A549 (cell line): Measurements from ENCODE around the gene IGSF9. TPM values are rescaled to one million over a fixed set of nuclear protein-coding genes. Genes with fewer than 3 reads are reported as not detected.

ENCODE experiments used
- ATAC-seq, 2 experiments: fragments of 200-7000 bp in 1 of 2; fragments of >200 bp in 1 of 2; cut with Nextera tagmentation in 1 of 2; cut with Tn5 transposase in 1 of 2; 3 replicates each; pipeline versions ENCODE4 v1.8.0 to v1.9.1; 2018 to 2020; ENCODE audit warnings: mild to moderate bottlenecking in 1 of 2, moderate library complexity in 1 of 2
- CTCF ChIA-PET: fragments of 300-600 bp; sonication (Branson Sonifier 250); formaldehyde crosslinking; extraction: SDS; loops from one replicate; lab custom pipeline; 2021; ENCODE audit warnings: antibody characterized with exemption, inconsistent platforms; lab: Yijun Ruan, JAX
- POLR2A ChIA-PET: fragments of 350-600 bp; formaldehyde crosslinking; extraction: SDS; loops from one replicate; lab custom pipeline; 2021; ENCODE audit warnings: antibody characterized with exemption, inconsistent platforms; lab: Yijun Ruan, JAX
- DNase-seq, 2 experiments: peaks; one replicate each; pipeline versions ENCODE4 v3.0.0 to v3.0.0-alpha.2; 2011 to 2016; ENCODE audit warnings: low read depth in 1 of 2, low spot score in 1 of 2
- FAIRE-seq: peaks from 2 replicates; lab custom pipeline; 2011; peaks lifted over from hg19 to GRCh38; lab: Jason Lieb, UNC
- H3K27ac ChIP-seq, 2 experiments: fragments of >200 bp; sonication (Bioruptor Twin); formaldehyde crosslinking; 3 replicates each; pipeline ENCODE4 v1.5.1; 2016 to 2017
- H3K4me1 ChIP-seq: fragments of >200 bp; sonication (Bioruptor Twin); formaldehyde crosslinking; 3 replicates; pipeline ENCODE4 v1.6.1; 2016
- H3K4me2 ChIP-seq: fragments of >200 bp; sonication (Bioruptor Twin); formaldehyde crosslinking; 3 replicates; pipeline ENCODE4 v1.6.1; 2016
- H3K4me3 ChIP-seq: fragments of >200 bp; sonication (Bioruptor Twin); formaldehyde crosslinking; 3 replicates; pipeline ENCODE4 v1.5.1; 2016
- H3K9me3 ChIP-seq: fragments of >200 bp; sonication (Bioruptor Twin); formaldehyde crosslinking; 3 replicates; pipeline ENCODE4 v1.6.1; 2016
- ATOH8 ChIP-seq: fragments of 250-450 bp; sonication (Bioruptor Pico); IDR thresholded peaks from 2 replicates; pipeline ENCODE4 v1.5.0; 2020; ENCODE audit warnings: low read depth, mild to moderate bottlenecking, moderate library complexity
- BCL3 ChIP-seq: fragments of >200 bp; sonication (Bioruptor Twin); formaldehyde crosslinking; IDR thresholded peaks from 3 replicates; pipeline ENCODE4 v1.6.1; 2016
- CBX8 ChIP-seq: fragments of 200-600 bp; sonication (generic); IDR thresholded peaks from 2 replicates; pipeline ENCODE4 v1.6.1; 2016
- CEBPB ChIP-seq, 2 experiments: fragments of >200 bp in 1 of 2; sonication (Bioruptor Twin) in 1 of 2; formaldehyde crosslinking in 1 of 2; IDR thresholded peaks; 2 replicates each; pipeline ENCODE4 v1.6.1; 2012 to 2016
- CHD4 ChIP-seq: fragments of 200-600 bp; sonication (generic); IDR thresholded peaks from 2 replicates; pipeline ENCODE4 v1.6.1; 2016; ENCODE audit warnings: antibody characterized with exemption, mild to moderate bottlenecking, borderline replicate concordance
- E2F6 ChIP-seq: IDR thresholded peaks from 2 replicates; pipeline ENCODE4 v1.6.1; 2012; ENCODE audit warnings: low read depth, borderline replicate concordance
- EHMT2 ChIP-seq: fragments of 200-600 bp; sonication (generic); IDR thresholded peaks from 2 replicates; pipeline ENCODE4 v1.6.1; 2016; ENCODE audit warnings: antibody characterized with exemption, low read depth, mild to moderate bottlenecking, moderate library complexity
- ESRRA ChIP-seq: fragments of 150-350 bp; IDR thresholded peaks from 2 replicates; pipeline ENCODE4 v1.6.1; 2014; ENCODE audit warnings: mild to moderate bottlenecking, low read length, borderline replicate concordance
- FOSB ChIP-seq: fragments of 250-450 bp; sonication (Bioruptor Pico); IDR thresholded peaks from 2 replicates; pipeline ENCODE4 v1.5.0; 2020; ENCODE audit warnings: mild to moderate bottlenecking, moderate library complexity
- GATA3 ChIP-seq: IDR thresholded peaks from 2 replicates; pipeline ENCODE4 v1.6.1; 2012; ENCODE audit warnings: borderline replicate concordance
- HOXB5 ChIP-seq: fragments of 250-450 bp; sonication (Bioruptor Pico); IDR thresholded peaks from 2 replicates; pipeline ENCODE4 v1.5.0; 2020; ENCODE audit warnings: mild to moderate bottlenecking, moderate library complexity
- JUN ChIP-seq, 2 experiments: fragments of >200 bp; sonication (Bioruptor Twin); formaldehyde crosslinking; IDR thresholded peaks; 2 replicates in 1 of 2; 3 replicates in 1 of 2; pipeline ENCODE4 v1.6.1; 2016 to 2017
- JUNB ChIP-seq: fragments of >200 bp; sonication (Bioruptor Twin); formaldehyde crosslinking; IDR thresholded peaks from 2 replicates; pipeline ENCODE4 v1.6.1; 2016
- MAFK ChIP-seq: fragments of 450-650 bp; IDR thresholded peaks from 2 replicates; pipeline ENCODE4 v1.6.1; 2014; ENCODE audit not compliant: partially characterized antibody
- MAX ChIP-seq: IDR thresholded peaks from 2 replicates; pipeline ENCODE4 v1.6.1; 2012
- MAZ ChIP-seq: fragments of 150-350 bp; IDR thresholded peaks from 2 replicates; pipeline ENCODE4 v1.6.1; 2014; ENCODE audit warnings: antibody characterized with exemption, low read depth, low read length, borderline replicate concordance
- MYC ChIP-seq: IDR thresholded peaks from 2 replicates; pipeline ENCODE4 v1.6.1; 2012; ENCODE audit warnings: mild to moderate bottlenecking, inconsistent platforms, low read length, improper control_type of control experiment, borderline replicate concordance
- NFE2L2 ChIP-seq: fragments of 150-350 bp; conservative IDR thresholded peaks from 2 replicates; pipeline ENCODE4 v1.6.1; 2014; ENCODE audit warnings: low read length
- NR3C1 ChIP-seq: fragments of >200 bp; sonication (Bioruptor Twin); formaldehyde crosslinking; IDR thresholded peaks from 3 replicates; pipeline ENCODE4 v1.6.1; 2017
- POLR2A ChIP-seq: IDR thresholded peaks from 2 replicates; pipeline ENCODE4 v1.6.1; 2012; ENCODE audit warnings: mild to moderate bottlenecking, low read length
- REST ChIP-seq: fragments of 200-600 bp; sonication (generic); IDR thresholded peaks from 2 replicates; pipeline ENCODE4 v1.6.1; 2016; ENCODE audit warnings: antibody characterized with exemption, mild to moderate bottlenecking, moderate library complexity
- RFX5 ChIP-seq: fragments of 450-650 bp; IDR thresholded peaks from 2 replicates; pipeline ENCODE4 v1.7.1; 2014; ENCODE audit warnings: antibody characterized with exemption, mild to moderate bottlenecking, moderate library complexity
- SMC3 ChIP-seq: fragments of >200 bp; sonication (Bioruptor Twin); formaldehyde crosslinking; IDR thresholded peaks from 3 replicates; pipeline ENCODE4 v1.6.1; 2018; ENCODE audit warnings: inconsistent platforms
- SREBF2 ChIP-seq: fragments of 450-650 bp; IDR thresholded peaks from 2 replicates; pipeline ENCODE4 v1.6.1; 2014; ENCODE audit warnings: mild to moderate bottlenecking, moderate library complexity
- TP53 ChIP-seq: fragments of 250-450 bp; sonication (Bioruptor Pico); IDR thresholded peaks from 2 replicates; pipeline ENCODE4 v1.5.0; 2021; ENCODE audit warnings: mild to moderate bottlenecking, moderate library complexity
- ZC3H11A ChIP-seq: fragments of 450-650 bp; IDR thresholded peaks from 2 replicates; pipeline ENCODE4 v1.6.1; 2014; ENCODE audit warnings: antibody characterized with exemption, mild to moderate bottlenecking
- ZNF302 ChIP-seq: fragments of 250-450 bp; sonication (Bioruptor Pico); IDR thresholded peaks from 2 replicates; pipeline ENCODE4 v1.9.0; 2021; ENCODE audit warnings: inconsistent platforms, mild to moderate bottlenecking, moderate library complexity
- WGBS: methylation state at CpG from one replicate; pipeline ENCODE4 v1.1.6; 2017; ENCODE audit errors: missing lambda C conversion rate; 5-methylcytosine and 5-hydroxymethylcytosine counted together
- polyA plus RNA-seq, 4 experiments: library from polyadenylated mRNA; depleted of rRNA in 3 of 4; stranded (reverse); fragments of >200 nt; fragmentation: RNase III in 1 of 4; extraction: RNeasy Plus Mini Kit Qiagen cat#74134 plus additional on column Dnase treatment in 1 of 4; gene quantifications; 2 replicates in 3 of 4; 3 replicates in 1 of 4; pipeline ENCODE4 v1.2.3, GENCODE V29; 2011 to 2017

IGSF9 gene
- polyA plus RNA-seq, 2 of the 4 experiments (the other 2 are of a cell fraction): 0.06 to 0.54 TPM

GRCh38 chr1:159923203-159924024, 22.0 kb downstream of the IGSF9 start:
- Histone ChIP-seq H3K4me2 (peak overlapping the region; percentile 97), H3K4me3 (peak overlapping the region; percentile 87), H3K9me3 (no peaks in the 10 kb centered on the region), H3K27ac (peak overlapping the region; percentile 97 to 99), H3K4me1 (peaks cover 58% of the 10 kb centered on the region)
- FAIRE-seq: no peak
- ChIA-PET CTCF (interaction anchor here (0.9 to 22.4 kb wide), 7 partner anchors 13 to 135 kb away, joined by 3 to 665 read pairs (median 6); partner anchors contain the start of gene IGSF9), POLR2A (interaction anchor here (1.1 to 2.4 kb wide), 3 partner anchors 7 to 12 kb away, joined by 5 to 17 read pairs (median 5); no protein-coding TSS in a partner anchor)
- peak; percentile 19 to 51 for ATAC-seq
- peak; percentile 88 to 89 for DNase-seq
- WGBS: 2% methylated on average over 20 of the region's 20 CpGs
- no peak for TF ChIP-seq EHMT2
- peak; percentile 20; the same call in 1 of the 2 replicates for TF ChIP-seq MAX
- TF ChIP-seq RFX5: no peak
- TF ChIP-seq SMC3: no peak
- no peak for TF ChIP-seq GATA3
- no peak for TF ChIP-seq MAFK
- TF ChIP-seq MYC: no peak
- TF ChIP-seq CEBPB (IDR thresholded peaks at IDR 0.05): no peak
- TF ChIP-seq MAZ: peak; percentile 86
- TF ChIP-seq ZNF302 (CRISPR knock-in tag): no peak
- TF ChIP-seq CBX8: no peak
- 0 out of 5 replicates have a peak, but pooled peaks of 1 of the 2 experiments have one; percentile 11 for TF ChIP-seq JUN (IDR thresholded peaks at IDR 0.05)
- TF ChIP-seq TP53: no peak
- peak; percentile 21; the same call in 1 of the 2 replicates for TF ChIP-seq POLR2A
- TF ChIP-seq HOXB5: no peak
- 0 out of 2 replicates have a peak, but pooled peaks have one; percentile 1 for TF ChIP-seq NFE2L2
- no peak for TF ChIP-seq SREBF2
- TF ChIP-seq ATOH8 (CRISPR knock-in tag): no peak; the same call in 1 of the 2 replicates
- TF ChIP-seq FOSB (CRISPR knock-in tag): peak; percentile 77; the same call in 1 of the 2 replicates

GRCh38 chr1:159922511-159923202, 22.8 kb downstream of the IGSF9 start:
- DNase-seq (peak in 1 of 2 experiments; percentile 47), ATAC-seq (peak in 1 of 2 experiments; percentile 0; a peak in 2 of 6 replicates), FAIRE-seq (no peak)
- ChIA-PET POLR2A (interaction anchor here (1.3 kb wide), 1 partner anchor 9 kb away, joined by 5 read pairs; no protein-coding TSS in a partner anchor), CTCF (interaction anchor here (0.6 to 22.4 kb wide), 10 partner anchors 8 to 712 kb away, joined by 3 to 665 read pairs (median 5); partner anchors contain the start of gene IGSF9)
- Histone ChIP-seq H3K4me3 (peak overlapping the region; percentile 87), H3K27ac (peak overlapping the region; percentile 97 to 99), H3K4me1 (peaks cover 65% of the 10 kb centered on the region), H3K4me2 (peak overlapping the region; percentile 97), H3K9me3 (no peaks in the 10 kb centered on the region)
- WGBS: 37% methylated on average over 2 of the region's 8 CpGs
- TF ChIP-seq SREBF2 (no peak), ESRRA (no peak), ZNF302 (CRISPR knock-in tag) (no peak), REST (no peak), E2F6 (0 out of 2 replicates have a peak, but pooled peaks have one; percentile 32), CBX8 (no peak), JUNB (no peak), MAX (peak; percentile 7; the same call in 1 of the 2 replicates), ZC3H11A (no peak), ATOH8 (CRISPR knock-in tag) (no peak), BCL3 (no peak), CHD4 (no peak), NR3C1 (no peak)
